ENCODE measurements around the gene MARCO. TPM values are rescaled to one million over a fixed set of nuclear protein-coding genes. Genes with fewer than 3 reads are reported as not detected.
"Not testable (repeated sequence)": the region's sequence is repeated elsewhere in the genome, so short reads cannot be mapped to it uniquely, and the experiment has no call there.

Gene MARCO
- total and polyA plus RNA-seq, 2 donors (not counting 3 experiments of a cell fraction or from before 2014, with no cell fraction given), result not detected

DNA sequence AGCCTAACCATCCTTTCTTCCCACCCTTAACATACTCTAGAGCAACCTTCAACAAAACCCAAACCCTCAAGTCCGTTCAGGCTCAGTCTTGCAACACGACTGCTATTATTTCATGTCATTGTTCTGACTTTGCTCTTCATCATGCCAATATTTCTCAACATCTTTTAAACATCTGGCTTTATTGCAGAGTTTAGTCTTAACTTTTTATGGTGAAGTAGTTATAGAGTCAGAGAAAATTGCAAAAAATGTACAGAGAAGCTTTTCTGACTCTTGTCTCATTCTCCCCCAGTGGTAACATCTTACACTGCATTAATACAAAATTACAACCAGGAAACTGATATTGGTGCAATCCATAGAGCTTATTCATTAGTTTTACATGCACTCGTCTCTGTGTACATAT, 3.9 kb downstream of the MARCO start:
- no TSS peak for BruUV-seq (replicated peaks)
- Histone ChIP-seq H3K9me3 (replicated peaks; ENCODE audit: control insufficient read depth, insufficient read depth, low read length) (no peaks in the 10 kb centered on the region), H4K20me1 (replicated peaks; ENCODE audit: control insufficient read depth, extremely low read depth, insufficient read depth, low read length) (no peaks in the 10 kb centered on the region), H2AFZ (ENCODE audit: low read depth, low read length) (no peak overlapping the region), H3K36me3 (ENCODE audit: control insufficient read depth in 2 of 2, extremely low read depth in 1 of 2, insufficient read depth in 2 of 2, low read length in 2 of 2) (no peaks in the 10 kb centered on the region), H3K27me3 (ENCODE audit: control insufficient read depth in 2 of 2, insufficient read depth in 2 of 2, low read length in 2 of 2) (no peaks in the 10 kb centered on the region), H3K9me1 (replicated peaks; ENCODE audit: control insufficient read depth, extremely low read depth, insufficient read depth, low read length) (no peaks in the 10 kb centered on the region), H3K4me3 (replicated peaks in 1 of 3; ENCODE audit: insufficient read depth in 1 of 3, low read depth in 1 of 3, low read length in 3 of 3) (no peak overlapping the region), H3K79me2 (ENCODE audit: control insufficient read depth, insufficient read depth, low read length) (no peaks in the 10 kb centered on the region), H3K27ac (ENCODE audit: insufficient read depth, low read depth, low read length) (no peak overlapping the region), H3K4me2 (ENCODE audit: insufficient read depth, low read length) (no peak overlapping the region), H3K9ac (replicated peaks; ENCODE audit: extremely low read depth, insufficient read depth, low read length) (no peak overlapping the region), H3K4me1 (ENCODE audit: control insufficient read depth, extremely low read depth, insufficient read depth, low read length) (no peaks in the 10 kb centered on the region)
- FAIRE-seq (no peak), DNase-seq (ENCODE audit: low read depth, low spot score) (no peak)
- TF ChIP-seq GATA2 (IDR thresholded peaks at IDR 0.05; ENCODE audit: insufficient read depth, insufficient read length, low read depth, low read length), result no peak
- TF ChIP-seq JUN (IDR thresholded peaks at IDR 0.05; ENCODE audit: borderline replicate concordance, insufficient read depth, insufficient read length, low read depth), result no peak
- TF ChIP-seq, protein P1, sequence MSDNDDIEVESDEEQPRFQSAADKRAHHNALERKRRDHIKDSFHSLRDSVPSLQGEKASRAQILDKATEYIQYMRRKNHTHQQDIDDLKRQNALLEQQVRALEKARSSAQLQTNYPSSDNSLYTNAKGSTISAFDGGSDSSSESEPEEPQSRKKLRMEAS (IDR thresholded peaks at IDR 0.05; ENCODE audit: insufficient read depth, insufficient read length), result no peak
- ChIA-PET CTCF (no interaction called here), POLR2A (no interaction called here)
- intact Hi-C loops (cut with micrococcal nuclease) (no loop called here), dilution Hi-C loops (cut with MboI; ENCODE audit: extremely low pct_ligation_motif_present, low sequenced_read_pairs) (no loop called here)

DNA sequence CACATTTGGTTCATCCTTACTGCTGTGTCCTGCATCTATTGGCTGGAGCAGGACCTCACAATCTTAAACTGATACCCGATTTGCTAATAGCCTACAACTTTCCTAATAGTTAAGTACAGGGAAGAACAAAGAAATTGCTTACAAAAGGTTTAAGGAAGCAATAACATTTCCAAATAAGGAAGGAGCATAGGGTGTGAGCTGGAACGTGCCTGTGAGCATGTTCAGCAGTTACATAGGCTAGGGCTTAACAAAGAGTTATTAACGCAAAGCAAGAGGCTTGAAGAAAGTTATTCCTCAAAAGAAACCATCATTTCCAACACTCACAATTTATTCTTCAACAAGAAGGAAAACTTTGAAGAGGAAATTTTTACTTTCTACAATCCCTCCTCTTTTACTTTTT, 6.3 kb downstream of the MARCO start:
- H4K20me1 ChIP-seq (replicated peaks; ENCODE audit: control insufficient read depth, extremely low read depth, insufficient read depth, low read length); H3K4me1 ChIP-seq (ENCODE audit: control insufficient read depth, extremely low read depth, insufficient read depth, low read length); H3K9me1 ChIP-seq (replicated peaks; ENCODE audit: control insufficient read depth, extremely low read depth, insufficient read depth, low read length); POLR2A ChIA-PET; H2AFZ ChIP-seq (ENCODE audit: low read depth, low read length); H3K4me2 ChIP-seq (ENCODE audit: insufficient read depth, low read length); dilution Hi-C loops (cut with MboI; ENCODE audit: extremely low pct_ligation_motif_present, low sequenced_read_pairs); H3K36me3 ChIP-seq (ENCODE audit: control insufficient read depth in 2 of 2, extremely low read depth in 1 of 2, insufficient read depth in 2 of 2, low read length in 2 of 2); H3K4me3 ChIP-seq (replicated peaks in 1 of 3; ENCODE audit: insufficient read depth in 1 of 3, low read depth in 1 of 3, low read length in 3 of 3); H3K27me3 ChIP-seq (ENCODE audit: control insufficient read depth in 2 of 2, insufficient read depth in 2 of 2, low read length in 2 of 2); H3K9me3 ChIP-seq (replicated peaks; ENCODE audit: control insufficient read depth, insufficient read depth, low read length); BruUV-seq (replicated peaks); H3K27ac ChIP-seq (ENCODE audit: insufficient read depth, low read depth, low read length); H3K79me2 ChIP-seq (ENCODE audit: control insufficient read depth, insufficient read depth, low read length); CTCF ChIA-PET; H3K9ac ChIP-seq (replicated peaks; ENCODE audit: extremely low read depth, insufficient read depth, low read length); intact Hi-C loops (cut with micrococcal nuclease); DNase-seq (ENCODE audit: low read depth, low spot score); FAIRE-seq: not testable (repeated sequence)
